Measurements from ENCODE around the gene ARID1B.

Gene ARID1B

DNA sequence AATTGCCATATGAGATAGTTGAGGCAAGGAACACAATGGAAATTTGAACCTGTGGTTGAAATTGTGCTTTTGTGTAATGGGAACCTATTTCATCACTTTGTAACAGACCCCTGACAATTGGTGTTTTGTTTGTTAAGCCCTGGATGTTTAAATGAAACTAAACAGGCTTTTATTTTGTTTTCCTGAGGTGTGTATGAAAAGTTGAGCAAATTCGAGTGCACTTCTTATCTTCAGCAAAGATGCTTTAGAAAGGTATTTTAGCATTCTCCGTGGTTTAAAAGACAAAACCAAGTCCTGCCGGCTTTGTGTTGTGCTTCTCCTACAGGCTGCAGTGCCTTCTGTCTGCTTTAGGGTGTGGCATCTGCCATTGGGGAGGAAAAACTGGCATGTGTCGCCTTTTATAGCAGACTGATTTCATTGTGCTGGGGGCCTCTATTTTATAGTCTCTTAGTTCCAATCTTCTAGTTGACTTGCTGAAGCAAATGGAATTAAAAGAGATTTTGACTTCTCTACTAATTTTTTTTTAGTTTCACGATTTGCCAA is 2.2 kb upstream of the ARID1B start:
- DNase-seq = no peak

DNA sequence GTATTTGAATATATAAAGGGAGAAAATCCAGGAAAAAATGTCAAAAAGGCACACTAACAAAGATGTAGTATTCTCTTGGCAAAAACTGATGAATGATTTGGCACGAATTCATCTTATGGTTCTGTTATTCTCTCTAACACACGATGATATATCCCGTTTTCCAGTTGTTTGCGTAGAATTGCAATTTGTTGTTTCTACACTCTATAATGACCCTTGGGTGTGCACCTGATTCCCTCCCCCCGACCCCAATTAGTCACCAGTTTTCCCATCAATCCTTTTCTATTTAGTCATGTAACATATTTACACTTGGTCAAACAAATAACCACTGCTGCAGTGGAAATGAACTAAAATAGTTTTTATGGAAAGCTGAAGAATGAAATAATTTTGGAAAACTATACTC is 1.5 kb upstream of the ARID1B start:
- no peak for DNase-seq

DNA sequence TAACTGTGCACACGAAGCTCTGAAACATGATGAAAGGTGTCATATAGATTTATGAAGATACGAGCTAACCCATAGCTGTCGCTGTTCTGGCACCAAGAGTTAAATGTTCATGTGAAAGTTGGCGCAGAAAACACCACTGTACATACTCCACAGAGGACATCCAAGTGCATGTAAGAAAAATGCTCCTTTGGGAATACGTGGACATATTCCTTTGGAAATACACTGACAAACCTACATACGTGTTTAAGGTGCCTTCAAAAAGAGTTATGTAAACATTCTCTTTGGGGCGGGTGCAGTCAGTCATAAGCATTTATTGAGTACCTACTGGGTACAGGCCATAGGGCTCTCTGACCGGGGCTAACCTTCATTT is 723 bp upstream of the ARID1B start:
- DNase-seq = no peak

DNA sequence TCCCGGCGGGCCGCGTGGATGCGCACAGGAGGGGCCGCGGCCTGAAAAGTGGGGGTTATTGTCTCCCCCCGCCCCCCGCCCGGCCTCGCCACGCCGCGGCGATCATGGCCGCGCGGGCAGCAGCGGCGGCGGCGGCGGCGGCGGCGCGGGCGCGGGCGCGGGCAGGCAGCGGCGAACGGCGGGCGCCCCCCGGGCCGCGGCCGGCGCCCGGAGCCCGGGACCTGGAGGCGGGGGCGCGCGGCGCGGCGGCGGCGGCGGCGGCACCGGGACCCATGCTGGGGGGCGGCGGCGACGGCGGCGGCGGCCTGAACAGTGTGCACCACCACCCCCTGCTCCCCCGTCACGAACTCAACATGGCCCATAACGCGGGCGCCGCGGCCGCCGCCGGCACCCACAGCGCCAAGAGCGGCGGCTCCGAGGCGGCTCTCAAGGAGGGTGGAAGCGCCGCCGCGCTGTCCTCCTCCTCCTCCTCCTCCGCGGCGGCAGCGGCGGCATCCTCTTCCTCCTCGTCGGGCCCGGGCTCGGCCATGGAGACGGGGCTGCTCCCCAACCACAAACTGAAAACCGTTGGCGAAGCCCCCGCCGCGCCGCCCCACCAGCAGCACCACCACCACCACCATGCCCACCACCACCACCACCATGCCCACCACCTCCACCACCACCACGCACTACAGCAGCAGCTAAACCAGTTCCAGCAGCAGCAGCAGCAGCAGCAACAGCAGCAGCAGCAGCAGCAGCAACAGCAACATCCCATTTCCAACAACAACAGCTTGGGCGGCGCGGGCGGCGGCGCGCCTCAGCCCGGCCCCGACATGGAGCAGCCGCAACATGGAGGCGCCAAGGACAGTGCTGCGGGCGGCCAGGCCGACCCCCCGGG is 637 bp downstream of the ARID1B start:
- DNase-seq = peak; percentile 69

- DNase-seq = peak; percentile 38
Measured at GRCh38 chr6:156778454-156779205, 1.5 kb downstream of the ARID1B start.

GRCh38 chr6:156779206-156780094 is 2.3 kb downstream of the ARID1B start:
- DNase-seq = peak; percentile 28

DNA sequence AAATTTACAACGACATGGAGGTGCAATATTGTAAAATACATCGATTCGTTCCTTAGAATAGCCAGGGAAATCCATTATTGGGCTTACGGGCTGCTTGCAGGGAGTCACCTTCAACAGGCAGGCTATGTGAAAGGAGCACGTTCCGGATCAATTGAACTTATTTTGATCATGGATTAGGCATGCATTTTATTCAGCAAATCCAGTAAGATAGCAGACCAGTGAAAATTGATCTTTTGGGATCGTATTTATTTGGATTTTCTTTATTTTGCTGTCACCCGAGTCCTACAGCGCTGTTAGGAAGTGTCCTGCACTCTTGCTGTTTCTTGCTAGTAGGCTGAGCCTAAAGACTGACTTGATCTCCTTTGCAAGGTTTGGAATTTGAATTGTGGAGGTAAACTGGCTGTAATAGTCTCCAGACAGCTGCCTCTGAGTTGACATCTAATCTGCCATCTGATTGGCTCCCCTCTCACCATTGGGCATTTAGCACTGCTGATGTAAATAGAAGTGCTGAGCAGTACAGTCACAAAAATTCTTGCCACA is 3.0 kb downstream of the ARID1B start:
- peak; percentile 70 for DNase-seq

GRCh38 chr6:156780962-156781853 is 4.0 kb downstream of the ARID1B start:
- DNase-seq = no peak

- no peak for DNase-seq
Measured at GRCh38 chr6:156781861-156782631, 4.9 kb downstream of the ARID1B start.

- DNase-seq = no peak
Measured at GRCh38 chr6:156782691-156783320, 5.6 kb downstream of the ARID1B start.

- no peak for DNase-seq
Measured at GRCh38 chr6:156783958-156784357, 6.8 kb downstream of the ARID1B start.

DNA sequence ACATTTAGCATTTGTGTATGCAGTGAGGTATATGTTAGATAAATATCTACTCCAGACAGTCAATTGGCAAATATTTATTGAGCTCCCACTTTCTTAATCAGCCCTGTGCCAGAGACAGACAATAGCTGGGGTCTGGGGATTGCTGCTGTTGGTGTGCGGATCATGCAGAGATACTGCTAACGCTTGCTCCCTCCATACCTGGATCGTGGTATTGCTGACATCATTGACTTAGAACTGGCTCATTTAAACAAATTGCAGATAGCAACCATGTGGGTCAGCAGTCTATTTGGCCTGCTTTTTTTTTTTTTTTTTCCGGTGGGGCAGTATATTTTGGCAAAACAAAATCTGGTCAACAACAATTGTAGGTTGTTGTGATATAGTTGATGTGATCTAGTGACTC is 9.5 kb downstream of the ARID1B start:
- no peak for DNase-seq

DNA sequence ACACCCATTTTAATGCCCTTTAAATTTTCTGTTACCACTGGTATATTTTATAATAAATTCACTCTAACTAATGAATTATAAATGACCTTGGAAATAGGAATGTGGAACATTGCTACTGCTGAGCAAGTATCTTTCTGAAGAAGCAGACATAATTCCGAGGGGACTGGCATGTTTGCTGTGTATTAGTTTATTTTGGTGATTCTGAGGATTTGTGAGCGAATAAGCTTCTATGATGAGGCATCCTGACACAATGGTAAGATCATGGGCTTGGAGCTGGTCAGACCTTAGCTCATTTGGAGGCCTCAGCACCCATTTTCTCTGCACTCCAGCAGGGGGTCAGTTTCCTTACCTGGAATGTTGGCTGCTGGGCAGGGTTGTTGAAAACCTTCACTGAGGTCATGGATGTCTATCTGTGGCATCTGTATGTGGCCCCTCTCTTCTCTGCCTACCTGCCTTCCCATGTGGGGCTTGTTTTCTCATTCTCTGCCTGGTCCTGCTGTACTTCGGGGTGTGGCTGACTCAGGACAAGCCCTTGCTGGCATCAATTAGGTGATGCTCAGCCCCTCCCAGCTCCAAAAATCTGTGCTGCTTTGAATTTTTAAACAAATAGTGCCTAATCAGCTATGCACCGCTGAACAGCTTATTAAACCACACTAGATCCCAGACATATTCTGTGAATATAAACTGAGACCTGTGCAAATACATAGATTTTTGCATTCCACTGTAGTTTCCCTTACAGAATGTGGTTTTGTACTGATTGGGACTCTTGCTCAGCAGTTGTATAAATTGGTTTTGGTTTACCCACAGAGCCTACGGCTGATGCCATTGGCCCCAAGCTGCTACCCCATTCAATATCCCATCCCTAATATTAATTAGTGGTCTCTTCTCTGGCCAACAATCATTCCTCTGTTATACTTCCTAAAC is 10.7 kb downstream of the ARID1B start:
- DNase-seq = no peak

DNA sequence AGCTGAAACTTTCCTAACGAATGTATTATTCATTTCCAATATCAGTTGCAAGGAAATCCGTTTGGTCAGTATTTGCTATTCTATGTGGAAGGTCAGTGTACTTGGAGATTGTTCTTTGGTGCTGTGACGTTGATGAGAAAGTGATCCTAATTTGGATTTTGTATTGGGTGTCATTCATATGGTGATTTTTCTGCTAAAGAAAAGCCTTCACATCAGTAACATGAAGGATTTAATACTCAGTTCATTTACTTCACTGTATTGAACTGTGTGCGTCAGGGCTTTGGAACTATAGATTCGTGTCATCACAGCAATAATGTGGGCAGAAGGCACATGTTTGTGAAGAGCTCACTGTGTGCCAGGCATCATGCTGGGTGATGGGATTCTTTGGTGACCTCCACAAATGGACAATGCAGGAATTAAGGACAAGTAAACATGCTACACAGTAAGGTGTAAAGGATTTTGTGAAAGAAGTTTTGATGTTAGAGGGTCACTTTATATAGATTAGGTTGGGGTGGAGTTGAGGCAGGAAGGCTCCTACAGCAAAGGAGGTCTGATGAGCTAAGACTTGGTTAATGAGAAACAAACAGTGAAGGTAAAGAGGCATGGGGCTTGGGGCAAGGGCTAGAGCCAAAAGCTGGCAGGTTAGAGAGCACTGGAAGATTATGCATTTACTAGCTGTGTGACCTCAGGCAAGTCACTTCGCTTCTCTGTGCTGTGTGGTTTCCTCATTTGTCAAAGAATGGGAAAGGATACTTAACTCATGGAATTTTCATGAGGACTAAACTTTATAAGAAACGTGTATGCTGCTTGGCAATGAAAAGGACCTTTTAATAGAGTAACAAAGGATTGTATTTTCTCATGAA is 12.1 kb downstream of the ARID1B start:
- DNase-seq = no peak

DNA sequence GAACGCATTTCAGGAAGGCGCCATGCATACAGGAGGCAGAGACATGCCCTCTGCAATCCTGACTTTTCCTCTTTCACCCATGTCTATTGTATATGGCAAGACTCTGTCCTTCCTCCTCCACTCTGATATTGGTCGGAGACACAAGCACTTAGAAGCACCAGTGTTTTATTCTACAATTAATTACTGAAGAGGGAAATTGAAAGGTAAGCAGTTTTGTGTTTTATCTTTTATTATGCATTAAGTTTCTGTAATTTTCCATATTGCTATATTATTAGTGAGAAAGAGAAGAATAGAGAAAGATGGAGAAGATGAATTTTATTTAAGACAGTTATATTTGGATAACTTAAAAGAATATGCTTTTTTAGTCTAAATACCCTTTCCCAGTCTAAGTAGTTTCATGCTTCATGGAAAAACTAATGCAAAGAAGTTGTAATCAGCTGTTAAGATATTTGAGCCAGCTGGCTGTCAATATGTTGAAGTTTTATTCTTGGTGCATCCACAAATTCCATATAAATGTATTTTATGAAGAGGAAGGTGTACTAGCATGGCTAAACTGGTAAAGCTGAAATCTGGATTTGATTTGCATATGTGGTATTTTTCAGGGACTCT is 13.6 kb downstream of the ARID1B start:
- no peak for DNase-seq

- DNase-seq = no peak
Measured at GRCh38 chr6:156791320-156791850, 14.2 kb downstream of the ARID1B start.

DNA sequence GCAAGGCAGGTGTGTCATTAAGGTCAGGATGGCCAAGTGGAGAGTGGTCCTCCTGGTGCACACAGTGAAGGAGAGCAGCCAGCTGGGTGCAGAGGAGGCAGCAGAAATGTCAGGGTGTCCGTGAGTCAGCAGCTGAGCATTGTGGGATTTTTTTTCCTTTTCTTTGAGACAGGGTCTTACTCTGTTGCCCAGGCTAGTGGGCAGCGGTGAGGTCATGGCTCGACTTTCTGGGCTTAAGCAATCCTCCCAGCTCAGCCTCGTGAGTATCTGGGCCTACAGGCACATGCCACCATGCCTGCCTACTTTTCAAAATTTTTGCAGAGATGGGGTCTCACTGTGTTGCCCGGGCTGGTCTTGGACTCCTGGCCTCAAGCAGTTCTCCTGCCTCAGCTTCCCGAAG is 16.0 kb downstream of the ARID1B start:
- DNase-seq = no peak

Measured in CD4-positive, alpha-beta T cell treated with Interleukin-15 for 1 hour (primary cell).